DND-41 (cell line): ENCODE data around the gene GABRR2.

Experiments
- ATAC-seq: fragments of 200-7000 bp; cut with Tn5 transposase; 3 replicates; pipeline ENCODE4 v1.9.1; 2021; ENCODE audit warnings: low read depth; ENCODE audit not compliant: insufficient read depth
- DNase-seq: peaks from one replicate; pipeline ENCODE4 v3.0.0-alpha.2; 2020
- H2AFZ ChIP-seq: 2 replicates; pipeline ENCODE4 v1.6.0; 2012; ENCODE audit warnings: low read depth, low read length
- H3K27ac ChIP-seq: 2 replicates; pipeline ENCODE4 v1.5.1; 2012; ENCODE audit warnings: low read length, inconsistent platforms
- H3K27me3 ChIP-seq: fragments of 200-600 bp; sonication (generic); 2 replicates; pipeline ENCODE4 v1.6.0; 2012; ENCODE audit warnings: low read length, mild to moderate bottlenecking, inconsistent platforms; ENCODE audit not compliant: insufficient read depth, poor library complexity
- H3K36me3 ChIP-seq: 2 replicates; pipeline ENCODE4 v1.5.1; 2012; ENCODE audit warnings: low read length, inconsistent platforms; ENCODE audit not compliant: insufficient read depth
- H3K4me1 ChIP-seq: 2 replicates; pipeline ENCODE4 v1.5.1; 2012; ENCODE audit warnings: mild to moderate bottlenecking, low read length; ENCODE audit not compliant: insufficient read depth
- H3K4me2 ChIP-seq: 2 replicates; pipeline ENCODE4 v1.6.0; 2012; ENCODE audit warnings: mild to moderate bottlenecking, moderate library complexity, low read length, inconsistent platforms; ENCODE audit not compliant: insufficient read depth
- H3K4me3 ChIP-seq, 2 experiments: fragments of 200-600 bp in 1 of 2; shearing (Covaris generic) in 1 of 2; 2 replicates each; pipeline ENCODE4 v1.5.1; 2012 to 2016; ENCODE audit warnings: inconsistent platforms in 2 of 2, low read length in 2 of 2, mild to moderate bottlenecking in 2 of 2, low read depth in 1 of 2, moderate library complexity in 1 of 2
- H3K79me2 ChIP-seq: 2 replicates; pipeline ENCODE4 v1.6.0; 2012; ENCODE audit warnings: low read length, inconsistent platforms; ENCODE audit not compliant: insufficient read depth
- H3K9ac ChIP-seq: 2 replicates; pipeline ENCODE4 v1.6.0; 2012; ENCODE audit warnings: low read depth, mild to moderate bottlenecking, inconsistent platforms, low read length, moderate library complexity
- H3K9me3 ChIP-seq: 2 replicates; pipeline ENCODE4 v1.5.1; 2012; ENCODE audit warnings: low read length, moderate library complexity, mild to moderate bottlenecking, inconsistent platforms; ENCODE audit not compliant: insufficient read depth, severe bottlenecking
- H4K20me1 ChIP-seq: 2 replicates; pipeline ENCODE4 v1.6.0; 2012; ENCODE audit warnings: low read length; ENCODE audit not compliant: insufficient read depth
- EZH2 ChIP-seq: IDR thresholded peaks from 3 replicates; pipeline ENCODE4 v1.6.1; 2012; ENCODE audit warnings: borderline replicate concordance, low read depth, mild to moderate bottlenecking, moderate library complexity, low read length, inconsistent platforms; ENCODE audit not compliant: severe bottlenecking
- TF ChIP-seq, protein P1 (sequence below): IDR thresholded peaks from 2 replicates; pipeline ENCODE4 v1.5.1; 2012; ENCODE audit warnings: borderline replicate concordance, low read length, moderate library complexity, mild to moderate bottlenecking; ENCODE audit not compliant: poor library complexity, severe bottlenecking; ENCODE audit errors: extremely low read depth

Gene GABRR2

DNA sequence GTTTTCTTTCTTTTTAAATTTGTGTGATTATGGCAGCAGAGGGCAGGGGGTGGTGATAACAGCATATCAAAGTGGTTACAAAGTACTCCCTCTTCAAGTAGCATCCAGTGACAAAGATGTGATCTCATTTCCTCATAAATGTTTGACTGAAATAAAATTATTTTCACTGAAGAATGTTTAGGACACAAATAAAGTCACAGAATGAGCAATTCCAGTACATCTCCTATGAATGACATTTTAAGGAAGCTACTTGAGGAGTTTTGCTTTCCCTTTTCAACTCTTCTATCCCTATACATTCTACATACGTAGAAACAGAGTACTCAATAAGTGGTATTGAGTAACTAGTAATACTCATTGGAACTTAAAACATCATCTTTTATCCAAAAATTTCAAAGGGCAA lies 13.9 kb upstream of the GABRR2 start:
- Histone ChIP-seq H3K4me1 (no peaks in the 10 kb centered on the region), H3K79me2 (no peaks in the 10 kb centered on the region), H3K27ac (no peak overlapping the region), H3K36me3 (peaks cover 68% of the 10 kb centered on the region), H3K4me3 (no peak overlapping the region), H2AFZ (no peak overlapping the region), H3K27me3 (no peaks in the 10 kb centered on the region), H4K20me1 (no peaks in the 10 kb centered on the region), H3K4me2 (no peak overlapping the region), H3K9ac (no peak overlapping the region), H3K9me3 (no peaks in the 10 kb centered on the region)
- TF ChIP-seq EZH2, result no peak
- TF ChIP-seq, protein P1, sequence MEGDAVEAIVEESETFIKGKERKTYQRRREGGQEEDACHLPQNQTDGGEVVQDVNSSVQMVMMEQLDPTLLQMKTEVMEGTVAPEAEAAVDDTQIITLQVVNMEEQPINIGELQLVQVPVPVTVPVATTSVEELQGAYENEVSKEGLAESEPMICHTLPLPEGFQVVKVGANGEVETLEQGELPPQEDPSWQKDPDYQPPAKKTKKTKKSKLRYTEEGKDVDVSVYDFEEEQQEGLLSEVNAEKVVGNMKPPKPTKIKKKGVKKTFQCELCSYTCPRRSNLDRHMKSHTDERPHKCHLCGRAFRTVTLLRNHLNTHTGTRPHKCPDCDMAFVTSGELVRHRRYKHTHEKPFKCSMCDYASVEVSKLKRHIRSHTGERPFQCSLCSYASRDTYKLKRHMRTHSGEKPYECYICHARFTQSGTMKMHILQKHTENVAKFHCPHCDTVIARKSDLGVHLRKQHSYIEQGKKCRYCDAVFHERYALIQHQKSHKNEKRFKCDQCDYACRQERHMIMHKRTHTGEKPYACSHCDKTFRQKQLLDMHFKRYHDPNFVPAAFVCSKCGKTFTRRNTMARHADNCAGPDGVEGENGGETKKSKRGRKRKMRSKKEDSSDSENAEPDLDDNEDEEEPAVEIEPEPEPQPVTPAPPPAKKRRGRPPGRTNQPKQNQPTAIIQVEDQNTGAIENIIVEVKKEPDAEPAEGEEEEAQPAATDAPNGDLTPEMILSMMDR, result no peak
- DNase-seq, result no peak
- ATAC-seq, result no peak

DNA sequence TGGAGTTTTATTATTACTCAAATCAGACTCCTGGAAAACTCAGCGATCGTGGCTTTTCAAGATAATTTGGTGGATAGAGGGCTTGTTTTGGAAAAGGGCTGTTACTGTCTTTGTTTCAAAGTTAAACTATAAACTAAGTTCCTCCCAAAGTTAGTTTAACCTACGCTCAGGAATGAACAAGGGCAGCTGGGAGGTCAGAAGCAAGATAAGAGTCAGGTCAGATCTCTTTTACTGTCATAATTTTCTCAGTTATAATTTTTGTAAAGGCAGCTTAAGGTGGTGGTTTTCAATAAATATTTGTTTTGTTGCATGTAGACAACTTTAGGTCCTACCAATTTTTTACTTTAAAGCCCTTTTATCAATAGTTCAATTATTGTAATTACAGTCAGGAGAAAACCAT lies 9.2 kb upstream of the GABRR2 start:
- TF ChIP-seq, protein P1, result no peak
- no peak for TF ChIP-seq EZH2
- H3K36me3 ChIP-seq, result peaks cover 30% of the 10 kb centered on the region
- ATAC-seq, result no peak

DNA sequence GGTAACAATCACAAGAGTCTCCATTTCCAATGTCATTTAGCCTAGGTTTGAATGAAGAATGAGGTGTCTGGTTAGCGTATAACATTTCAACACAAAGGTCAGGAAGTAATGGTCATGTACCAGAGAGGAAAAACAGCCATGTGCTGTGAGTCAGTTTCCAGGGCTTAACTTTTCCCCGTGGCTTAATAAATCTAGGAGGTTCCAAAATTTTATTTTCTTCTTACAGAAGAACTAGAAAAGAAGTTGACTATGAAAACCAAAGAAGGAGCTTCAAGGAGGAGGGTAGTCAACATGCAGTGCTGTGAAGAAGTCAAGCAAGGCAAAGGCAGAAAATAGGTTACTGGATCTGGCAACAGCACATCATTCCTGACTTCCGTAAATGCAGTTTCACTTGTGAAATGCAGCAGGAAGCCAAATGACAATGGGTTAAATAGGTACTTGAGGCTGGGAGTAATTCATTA lies 8.4 kb upstream of the GABRR2 start:
- TF ChIP-seq, protein P1, result no peak
- no peak for TF ChIP-seq EZH2
- no peaks in the 10 kb centered on the region for H3K79me2 ChIP-seq
- H2AFZ ChIP-seq, result no peak overlapping the region
- H3K9ac ChIP-seq, result no peak overlapping the region
- no peak overlapping the region for H3K4me3 ChIP-seq
- H4K20me1 ChIP-seq, result no peaks in the 10 kb centered on the region
- no peak overlapping the region for H3K4me2 ChIP-seq
- peaks cover 23% of the 10 kb centered on the region for H3K36me3 ChIP-seq
- H3K9me3 ChIP-seq, result no peaks in the 10 kb centered on the region
- ATAC-seq (no peak), DNase-seq (no peak)
- no peak overlapping the region for H3K27ac ChIP-seq
- no peaks in the 10 kb centered on the region for H3K27me3 ChIP-seq
- no peaks in the 10 kb centered on the region for H3K4me1 ChIP-seq

More for the DNA sequence above, 9.2 kb upstream of the GABRR2 start:
- Histone ChIP-seq H3K27ac (no peak overlapping the region), H2AFZ (no peak overlapping the region), H3K79me2 (no peaks in the 10 kb centered on the region), H3K4me3 (no peak overlapping the region), H4K20me1 (no peaks in the 10 kb centered on the region), H3K4me1 (no peaks in the 10 kb centered on the region), H3K9me3 (no peaks in the 10 kb centered on the region), H3K9ac (no peak overlapping the region), H3K27me3 (no peaks in the 10 kb centered on the region), H3K4me2 (no peak overlapping the region)
- no peak for DNase-seq
